Fibroblast of lung (primary cell): ENCODE results near the gene CENPX.

ENCODE experiments used
- CTCF ChIP-seq, 2 donors: IDR thresholded peaks in 1 of 2; conservative IDR thresholded peaks in 1 of 2; 1 replicate in 1 of 2; 2 replicates in 1 of 2; pipeline ENCODE4 v1.5.1; 2011 to 2012; ENCODE audit warnings: low read length in 2 of 2, control low read depth in 1 of 2, inconsistent platforms in 1 of 2, low read depth in 1 of 2, mild to moderate bottlenecking in 1 of 2
- EZH2 ChIP-seq: IDR thresholded peaks from 2 replicates; pipeline ENCODE4 v1.5.1; 2012; ENCODE audit warnings: low read length, control low read depth, mild to moderate bottlenecking; ENCODE audit errors: missing control alignments

GRCh38 chr17:81986606-81987005 lies 36.1 kb downstream of the CENPX start:
- TF ChIP-seq CTCF (conservative IDR thresholded peaks at IDR 0.05 in 1 of 2, IDR thresholded peaks at IDR 0.05 in 1 of 2; ENCODE audit: low read depth in 1 of 2, low read length in 2 of 2) (no peak), EZH2 (no peak)
